Measurements from ENCODE around the gene NPFFR1. TPM values are rescaled to one million over a fixed set of nuclear protein-coding genes. Genes with fewer than 3 reads are reported as not detected.
"Not testable (repeated sequence)": the region's sequence is repeated elsewhere in the genome, so short reads cannot be mapped to it uniquely, and the experiment has no call there.

The NPFFR1 gene
- total RNA-seq, 1 experiment from 2014 or later: not detected

GRCh38 chr10:70256463-70256862 lies 27.3 kb downstream of the NPFFR1 start:
- no peak for DNase-seq (ENCODE audit: low read depth)

- peak; percentile 93 for DNase-seq (ENCODE audit: low read depth)
Measured at GRCh38 chr10:70255329-70256299, 28.2 kb downstream of the NPFFR1 start.

GRCh38 chr10:70254778-70255328 lies 29.0 kb downstream of the NPFFR1 start:
- no peak for DNase-seq (ENCODE audit: low read depth)

- DNase-seq (ENCODE audit: low read depth): no peak
Measured at GRCh38 chr10:70253878-70254765, 29.7 kb downstream of the NPFFR1 start.

GRCh38 chr10:70250961-70251680 lies 32.7 kb downstream of the NPFFR1 start:
- DNase-seq (ENCODE audit: low read depth): no peak

GRCh38 chr10:70247360-70247759 lies 36.4 kb downstream of the NPFFR1 start:
- DNase-seq (ENCODE audit: low read depth): no peak

- no peak for DNase-seq (ENCODE audit: low read depth)
Measured at GRCh38 chr10:70241081-70241480, 42.7 kb downstream of the NPFFR1 start.

GRCh38 chr10:70239986-70240385 lies 43.8 kb downstream of the NPFFR1 start:
- DNase-seq (ENCODE audit: low read depth): not testable (repeated sequence)

- not testable (repeated sequence) for DNase-seq (ENCODE audit: low read depth)
Measured at GRCh38 chr10:70239077-70239976, 44.5 kb downstream of the NPFFR1 start.

GRCh38 chr10:70237958-70238536 lies 45.8 kb downstream of the NPFFR1 start:
- not testable (repeated sequence) for DNase-seq (ENCODE audit: low read depth)

GRCh38 chr10:70234668-70235447 lies 48.9 kb downstream of the NPFFR1 start:
- DNase-seq (ENCODE audit: low read depth): no peak

GRCh38 chr10:70233939-70234300 lies 49.9 kb downstream of the NPFFR1 start:
- no peak for DNase-seq (ENCODE audit: low read depth)

GRCh38 chr10:70233109-70233938 lies 50.5 kb downstream of the NPFFR1 start, which contains the start of gene PPA1:
Gene PPA1 (minus strand): TSS chr10:70233429. CDS start chr10:70233327, 102 bp downstream.
- DNase-seq (ENCODE audit: low read depth): peak; percentile 90

- no peak for DNase-seq (ENCODE audit: low read depth)
Measured at GRCh38 chr10:70232859-70233108, 51.0 kb downstream of the NPFFR1 start.

GRCh38 chr10:70232155-70232858 lies 51.5 kb downstream of the NPFFR1 start:
- DNase-seq (ENCODE audit: low read depth): peak; percentile 56

GRCh38 chr10:70228491-70228890 lies 55.3 kb downstream of the NPFFR1 start:
- DNase-seq (ENCODE audit: low read depth): no peak

- no peak for DNase-seq (ENCODE audit: low read depth)
Measured at GRCh38 chr10:70227548-70228320, 56.1 kb downstream of the NPFFR1 start.
